ENCODE results near the gene IGFL1. TPM values are rescaled to one million over a fixed set of nuclear protein-coding genes. Genes with fewer than 3 reads are reported as not detected.

Gene IGFL1
- total RNA-seq, 4 donors from 2014 or later, result not detected

DNA sequence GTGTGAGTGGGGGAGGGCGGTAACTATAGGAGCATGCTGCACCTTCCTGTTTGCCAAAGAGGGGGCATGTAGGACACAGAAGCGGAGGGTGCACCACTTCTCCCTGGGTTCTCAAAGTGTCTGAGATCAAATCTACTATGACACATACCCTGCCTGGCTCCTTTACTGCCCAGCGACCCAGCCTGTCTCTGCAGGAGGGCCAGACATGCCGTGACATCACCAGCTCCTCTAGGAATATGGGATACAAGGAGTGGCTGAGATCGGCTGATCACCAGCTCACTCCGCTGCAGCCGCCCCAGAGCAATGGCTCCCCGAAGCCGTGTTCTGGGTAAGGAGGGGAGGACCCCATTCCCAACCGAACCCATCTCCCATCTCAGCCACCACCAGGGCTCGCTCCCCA lies 16.4 kb upstream of the IGFL1 start:
- Histone ChIP-seq H3K4me1 (no peaks in the 10 kb centered on the region), H3K4me3 (no peak overlapping the region), H3K36me3 (no peaks in the 10 kb centered on the region), H3K27me3 (peaks cover 10% of the 10 kb centered on the region), H3K9me3 (no peaks in the 10 kb centered on the region), H3K27ac (no peak overlapping the region)
- WGBS, 2 donors (ENCODE audit: low coverage in 1 of 2), result 87% methylated on average over 11 of the region's 11 CpGs; no CpG with 5 or more reads in 1 of the 2 donors
- DNase-seq, result no peak
- intact Hi-C loops (cut with DNase I; ENCODE audit: low total_unique reads) (no loop called here), in situ Hi-C loops (cut with MboI; ENCODE audit: low pct_ligation_motif_present in 1 of 4, low pct_unique_long_range_greater_than_20kb in 1 of 4, low sequenced_read_pairs in 3 of 4) (no loop called here)
- TF ChIP-seq, protein P1, sequence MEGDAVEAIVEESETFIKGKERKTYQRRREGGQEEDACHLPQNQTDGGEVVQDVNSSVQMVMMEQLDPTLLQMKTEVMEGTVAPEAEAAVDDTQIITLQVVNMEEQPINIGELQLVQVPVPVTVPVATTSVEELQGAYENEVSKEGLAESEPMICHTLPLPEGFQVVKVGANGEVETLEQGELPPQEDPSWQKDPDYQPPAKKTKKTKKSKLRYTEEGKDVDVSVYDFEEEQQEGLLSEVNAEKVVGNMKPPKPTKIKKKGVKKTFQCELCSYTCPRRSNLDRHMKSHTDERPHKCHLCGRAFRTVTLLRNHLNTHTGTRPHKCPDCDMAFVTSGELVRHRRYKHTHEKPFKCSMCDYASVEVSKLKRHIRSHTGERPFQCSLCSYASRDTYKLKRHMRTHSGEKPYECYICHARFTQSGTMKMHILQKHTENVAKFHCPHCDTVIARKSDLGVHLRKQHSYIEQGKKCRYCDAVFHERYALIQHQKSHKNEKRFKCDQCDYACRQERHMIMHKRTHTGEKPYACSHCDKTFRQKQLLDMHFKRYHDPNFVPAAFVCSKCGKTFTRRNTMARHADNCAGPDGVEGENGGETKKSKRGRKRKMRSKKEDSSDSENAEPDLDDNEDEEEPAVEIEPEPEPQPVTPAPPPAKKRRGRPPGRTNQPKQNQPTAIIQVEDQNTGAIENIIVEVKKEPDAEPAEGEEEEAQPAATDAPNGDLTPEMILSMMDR (IDR thresholded peaks at IDR 0.05), result no peak
- TF ChIP-seq EP300 (IDR thresholded peaks at IDR 0.05; ENCODE audit: low read depth) (no peak), POLR2A (IDR thresholded peaks at IDR 0.05) (no peak), POLR2AphosphoS5 (IDR thresholded peaks at IDR 0.05) (no peak)

DNA sequence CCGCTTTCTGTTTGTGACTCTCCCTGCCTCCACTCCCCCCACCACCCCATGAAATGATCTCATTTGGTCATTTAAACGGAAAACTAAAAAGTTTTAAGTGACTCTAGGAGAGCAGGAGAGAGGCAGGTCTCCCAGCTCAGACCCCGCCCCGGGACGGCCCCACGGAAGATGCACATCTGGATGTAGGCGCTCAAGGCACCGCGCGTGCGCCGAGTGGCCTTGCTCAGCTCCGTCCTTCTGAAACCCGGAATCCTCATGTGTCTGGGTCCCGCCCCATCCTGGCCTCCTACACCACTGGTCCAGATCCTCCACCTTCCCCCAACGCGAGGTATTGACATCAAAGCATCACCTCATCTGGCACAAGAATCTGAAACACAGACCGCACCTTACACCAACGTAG lies 15.7 kb upstream of the IGFL1 start:
- Histone ChIP-seq H3K9me3 (no peaks in the 10 kb centered on the region), H3K27me3 (peaks cover 10% of the 10 kb centered on the region), H3K27ac (no peak overlapping the region), H3K4me1 (no peaks in the 10 kb centered on the region), H3K4me3 (no peak overlapping the region), H3K36me3 (no peaks in the 10 kb centered on the region)
- 89 to 100% methylated on average over 3 to 19 of the region's 19 CpGs for WGBS, 2 donors (ENCODE audit: low coverage in 1 of 2)
- in situ Hi-C loops (cut with MboI; ENCODE audit: low pct_ligation_motif_present in 1 of 4, low pct_unique_long_range_greater_than_20kb in 1 of 4, low sequenced_read_pairs in 3 of 4), result no loop called here
- intact Hi-C loops (cut with DNase I; ENCODE audit: low total_unique reads), result no loop called here
- DNase-seq, result no peak
- TF ChIP-seq EP300 (IDR thresholded peaks at IDR 0.05; ENCODE audit: low read depth), result no peak
- TF ChIP-seq POLR2A (IDR thresholded peaks at IDR 0.05), result no peak
- TF ChIP-seq, protein P1 (IDR thresholded peaks at IDR 0.05), result no peak
- TF ChIP-seq POLR2AphosphoS5 (IDR thresholded peaks at IDR 0.05), result no peak

DNA sequence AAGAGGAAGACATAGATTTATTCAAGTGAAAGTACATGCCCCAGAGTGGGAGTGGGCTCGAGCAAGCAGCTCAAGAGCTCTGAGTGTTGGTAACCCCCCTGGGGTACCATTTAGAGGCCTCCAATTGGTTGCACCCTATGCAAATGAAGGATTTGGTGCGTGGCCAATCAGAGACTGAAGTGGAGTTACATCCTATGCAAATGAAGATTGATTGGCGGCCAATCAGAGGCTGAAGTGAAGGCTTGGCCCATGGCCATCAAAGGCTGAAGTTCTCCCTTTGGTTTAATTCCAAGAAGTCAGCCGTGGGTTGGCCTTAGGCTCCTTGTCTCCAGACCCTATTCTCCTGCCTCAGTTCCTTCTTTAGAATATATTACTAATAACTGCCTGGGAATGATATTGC lies 12.9 kb upstream of the IGFL1 start:
- DNase-seq, result no peak
- peaks cover 10% of the 10 kb centered on the region for H3K27me3 ChIP-seq
- H3K36me3 ChIP-seq, result no peaks in the 10 kb centered on the region
- in situ Hi-C loops (cut with MboI; ENCODE audit: low pct_ligation_motif_present in 1 of 4, low pct_unique_long_range_greater_than_20kb in 1 of 4, low sequenced_read_pairs in 3 of 4) (no loop called here), intact Hi-C loops (cut with DNase I; ENCODE audit: low total_unique reads) (no loop called here)
- peaks cover 0 to 3% (median 0%) of the 10 kb centered on the region in 4 donors for H3K4me1 ChIP-seq
- no peak overlapping the region for H3K4me3 ChIP-seq
- no peaks in the 10 kb centered on the region for H3K9me3 ChIP-seq
- 40 to 63% methylated on average over 2 to 4 of the region's 4 CpGs for WGBS, 2 donors (ENCODE audit: low coverage in 1 of 2)
- TF ChIP-seq EP300 (IDR thresholded peaks at IDR 0.05; ENCODE audit: low read depth) (no peak), POLR2AphosphoS5 (IDR thresholded peaks at IDR 0.05) (no peak), POLR2A (IDR thresholded peaks at IDR 0.05) (no peak)
- TF ChIP-seq, protein P1 (IDR thresholded peaks at IDR 0.05), result no peak
- no peak overlapping the region for H3K27ac ChIP-seq

DNA sequence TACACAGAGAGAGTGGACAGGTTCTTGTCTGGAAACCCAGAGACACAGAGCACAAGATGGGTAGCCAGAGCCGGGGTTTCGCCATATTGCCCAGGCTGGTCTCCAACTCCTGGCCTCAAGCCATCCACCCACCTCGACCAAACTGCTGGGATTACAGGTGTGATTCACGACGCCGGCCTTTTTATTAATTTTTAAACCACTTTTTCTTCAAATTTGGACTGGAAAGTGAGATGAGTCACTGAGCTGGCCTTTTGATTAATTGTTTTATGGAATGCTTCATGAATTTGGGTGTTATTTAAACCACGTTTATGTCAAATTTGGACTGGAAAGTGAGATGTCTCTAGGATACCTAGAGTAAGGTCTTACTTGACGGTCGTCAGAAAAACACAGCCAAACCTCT lies 12.1 kb upstream of the IGFL1 start:
- Histone ChIP-seq H3K27ac (no peak overlapping the region), H3K4me3 (no peak overlapping the region), H3K4me1 (peaks cover 0 to 8% (median 0%) of the 10 kb centered on the region in 4 donors), H3K9me3 (no peaks in the 10 kb centered on the region), H3K36me3 (no peaks in the 10 kb centered on the region), H3K27me3 (peaks cover 10% of the 10 kb centered on the region)
- 60 to 84% methylated on average over 1 to 9 of the region's 9 CpGs for WGBS, 2 donors (ENCODE audit: low coverage in 1 of 2)
- intact Hi-C loops (cut with DNase I; ENCODE audit: low total_unique reads), result no loop called here
- in situ Hi-C loops (cut with MboI; ENCODE audit: low pct_ligation_motif_present in 1 of 4, low pct_unique_long_range_greater_than_20kb in 1 of 4, low sequenced_read_pairs in 3 of 4), result no loop called here
- TF ChIP-seq POLR2A (IDR thresholded peaks at IDR 0.05) (no peak), EP300 (IDR thresholded peaks at IDR 0.05; ENCODE audit: low read depth) (no peak), POLR2AphosphoS5 (IDR thresholded peaks at IDR 0.05) (no peak)
- TF ChIP-seq, protein P1 (IDR thresholded peaks at IDR 0.05), result no peak
- DNase-seq, result no peak

Data from transverse colon (tissue), 4 donors.